T1000 (cell line): Measurements from ENCODE around the gene ZBTB16.

Experiments used
- DNase-seq: peaks from one replicate; lab custom pipeline; 2025; ENCODE audit warnings: mixed read lengths; lab: John Stamatoyannopoulos, UW

ZBTB16 gene

GRCh38 chr11:114167771-114168448 is 108.4 kb downstream of the ZBTB16 start:
- DNase-seq, result no peak

- DNase-seq, result no peak
These were observed 109.2 kb downstream of the ZBTB16 start for GRCh38 chr11:114168691-114169090.

- no peak for DNase-seq
These were observed 109.8 kb downstream of the ZBTB16 start for GRCh38 chr11:114169321-114169749.

GRCh38 chr11:114169821-114170220 is 110.3 kb downstream of the ZBTB16 start:
- DNase-seq, result no peak

- DNase-seq, result no peak
These were observed 110.7 kb downstream of the ZBTB16 start for GRCh38 chr11:114170226-114170625.

- DNase-seq, result no peak
These were observed 111.9 kb downstream of the ZBTB16 start for GRCh38 chr11:114171257-114172054.

- DNase-seq, result no peak
These were observed 112.7 kb downstream of the ZBTB16 start for GRCh38 chr11:114172055-114172861.

GRCh38 chr11:114172871-114173444 is 113.4 kb downstream of the ZBTB16 start:
- no peak for DNase-seq

- no peak for DNase-seq
These were observed 114.3 kb downstream of the ZBTB16 start for GRCh38 chr11:114173843-114174242.

- no peak for DNase-seq
These were observed 115.4 kb downstream of the ZBTB16 start for GRCh38 chr11:114174712-114175495.

- no peak for DNase-seq
These were observed 116.2 kb downstream of the ZBTB16 start for GRCh38 chr11:114175706-114176105.

GRCh38 chr11:114176321-114176720 is 116.8 kb downstream of the ZBTB16 start:
- no peak for DNase-seq

GRCh38 chr11:114178656-114179055 is 119.1 kb downstream of the ZBTB16 start:
- no peak for DNase-seq

- no peak for DNase-seq
These were observed 119.9 kb downstream of the ZBTB16 start for GRCh38 chr11:114179234-114179941.

- DNase-seq, result no peak
These were observed 121.0 kb downstream of the ZBTB16 start for GRCh38 chr11:114180301-114181055.

GRCh38 chr11:114181195-114181594 is 121.7 kb downstream of the ZBTB16 start:
- DNase-seq, result no peak

- no peak for DNase-seq
These were observed 122.2 kb downstream of the ZBTB16 start for GRCh38 chr11:114181752-114182151.

GRCh38 chr11:114182471-114183043 is 123.0 kb downstream of the ZBTB16 start:
- no peak for DNase-seq

- no peak for DNase-seq
These were observed 123.6 kb downstream of the ZBTB16 start for GRCh38 chr11:114183044-114183511.
